ENCODE measurements around the gene TRIO.

DNA sequence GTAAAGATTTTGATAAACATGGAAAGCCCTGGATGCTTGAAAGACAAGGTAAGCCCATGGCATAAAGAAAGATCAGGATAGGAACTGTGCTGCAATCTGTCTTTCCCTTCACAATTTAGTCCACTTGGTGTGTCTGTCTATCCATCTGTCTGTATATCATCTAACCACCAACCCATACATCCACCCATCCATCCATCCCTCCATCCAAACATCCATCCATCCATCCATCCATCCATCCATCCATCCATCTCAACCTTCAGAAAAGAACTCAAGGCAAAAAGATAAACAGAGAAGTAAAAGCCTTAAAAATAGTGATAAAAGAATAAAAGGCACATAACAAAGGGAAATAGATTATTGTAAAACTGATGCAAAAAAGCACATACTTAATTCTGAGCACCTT lies 15.1 kb upstream of the TRIO start:
- TF ChIP-seq, protein P1, sequence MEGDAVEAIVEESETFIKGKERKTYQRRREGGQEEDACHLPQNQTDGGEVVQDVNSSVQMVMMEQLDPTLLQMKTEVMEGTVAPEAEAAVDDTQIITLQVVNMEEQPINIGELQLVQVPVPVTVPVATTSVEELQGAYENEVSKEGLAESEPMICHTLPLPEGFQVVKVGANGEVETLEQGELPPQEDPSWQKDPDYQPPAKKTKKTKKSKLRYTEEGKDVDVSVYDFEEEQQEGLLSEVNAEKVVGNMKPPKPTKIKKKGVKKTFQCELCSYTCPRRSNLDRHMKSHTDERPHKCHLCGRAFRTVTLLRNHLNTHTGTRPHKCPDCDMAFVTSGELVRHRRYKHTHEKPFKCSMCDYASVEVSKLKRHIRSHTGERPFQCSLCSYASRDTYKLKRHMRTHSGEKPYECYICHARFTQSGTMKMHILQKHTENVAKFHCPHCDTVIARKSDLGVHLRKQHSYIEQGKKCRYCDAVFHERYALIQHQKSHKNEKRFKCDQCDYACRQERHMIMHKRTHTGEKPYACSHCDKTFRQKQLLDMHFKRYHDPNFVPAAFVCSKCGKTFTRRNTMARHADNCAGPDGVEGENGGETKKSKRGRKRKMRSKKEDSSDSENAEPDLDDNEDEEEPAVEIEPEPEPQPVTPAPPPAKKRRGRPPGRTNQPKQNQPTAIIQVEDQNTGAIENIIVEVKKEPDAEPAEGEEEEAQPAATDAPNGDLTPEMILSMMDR (IDR thresholded peaks at IDR 0.05; ENCODE audit: extremely low read depth in 1 of 2, insufficient read depth in 1 of 2, low read depth in 1 of 2, low read length in 2 of 2) = no peak
- no peak for TF ChIP-seq POLR2AphosphoS5 (IDR thresholded peaks at IDR 0.05; ENCODE audit: insufficient read depth, low read depth, low read length)
- TF ChIP-seq POLR2A (IDR thresholded peaks at IDR 0.05; ENCODE audit: low read depth, low read length) = no peak
- no peak for TF ChIP-seq MYC (IDR thresholded peaks at IDR 0.05; ENCODE audit: low read depth, low read length)
- TF ChIP-seq EZH2 (IDR thresholded peaks at IDR 0.05; ENCODE audit: borderline replicate concordance, low read depth, low read length, severe bottlenecking) = no peak
- no peak for TF ChIP-seq JUN (IDR thresholded peaks at IDR 0.05; ENCODE audit: borderline replicate concordance, insufficient read depth, insufficient read length, low read depth)
- TF ChIP-seq GATA2 (IDR thresholded peaks at IDR 0.05; ENCODE audit: insufficient read depth, insufficient read length, low read depth, low read length) = no peak
